ENCODE data around the gene TEDC2. TPM values are rescaled to one million over a fixed set of nuclear protein-coding genes. Genes with fewer than 3 reads are reported as not detected.
A peak's percentile ranks its signal among the peaks of the same experiment; 100 is the strongest.

Gene TEDC2
- total RNA-seq, 1 donor from 2014 or later: 32.2 TPM

- Mint-ChIP-seq H3K27me3 (peaks cover 17% of the 10 kb centered on the region), H3K4me3 (ENCODE audit: low read depth) (peak overlapping the region; percentile 66), H3K27ac (peak overlapping the region; percentile 88), H3K36me3 (ENCODE audit: insufficient read depth) (peaks cover 3% of the 10 kb centered on the region), H3K9me3 (ENCODE audit: low read depth) (no peaks in the 10 kb centered on the region), H3K4me1 (ENCODE audit: low read depth) (peaks cover 11% of the 10 kb centered on the region)
- peak; percentile 26 for DNase-seq (ENCODE audit: low spot score, unreplicated experiment)
- TF ChIP-seq CTCF (IDR thresholded peaks at IDR 0.05; ENCODE audit: unreplicated experiment): no peak
These were observed 31.7 kb upstream of the TEDC2 start for GRCh38 chr16:2428051-2428783.

GRCh38 chr16:2428784-2429033 lies 31.2 kb upstream of the TEDC2 start:
- Mint-ChIP-seq H3K4me1 (ENCODE audit: low read depth) (peaks cover 11% of the 10 kb centered on the region), H3K27ac (peak overlapping the region; percentile 88), H3K36me3 (ENCODE audit: insufficient read depth) (peaks cover 4% of the 10 kb centered on the region), H3K27me3 (peaks cover 17% of the 10 kb centered on the region), H3K9me3 (ENCODE audit: low read depth) (no peaks in the 10 kb centered on the region), H3K4me3 (ENCODE audit: low read depth) (peak overlapping the region; percentile 66)
- peak; percentile 26 for TF ChIP-seq CTCF (IDR thresholded peaks at IDR 0.05; ENCODE audit: unreplicated experiment)
- DNase-seq (ENCODE audit: low spot score, unreplicated experiment): no peak

- Mint-ChIP-seq H3K9me3 (ENCODE audit: low read depth) (no peaks in the 10 kb centered on the region), H3K4me1 (ENCODE audit: low read depth) (peaks cover 11% of the 10 kb centered on the region), H3K36me3 (ENCODE audit: insufficient read depth) (peaks cover 5% of the 10 kb centered on the region), H3K27ac (peak within 1 kb of the TSS; percentile 88), H3K4me3 (ENCODE audit: low read depth) (peak within 1 kb of the TSS; percentile 79), H3K27me3 (peaks cover 17% of the 10 kb centered on the region)
- peak; percentile 98 for DNase-seq (ENCODE audit: low spot score, unreplicated experiment)
- peak; percentile 12 for TF ChIP-seq CTCF (IDR thresholded peaks at IDR 0.05; ENCODE audit: unreplicated experiment)
These were observed 30.7 kb upstream of the TEDC2 start, which contains the start of gene CCNF for GRCh38 chr16:2429034-2429770. Gene CCNF (plus strand): TSS chr16:2429447. CDS start chr16:2429482, 35 bp downstream.

- Mint-ChIP-seq H3K27ac (peak overlapping the region; percentile 51), H3K36me3 (ENCODE audit: insufficient read depth) (peaks cover 5% of the 10 kb centered on the region), H3K4me1 (ENCODE audit: low read depth) (peaks cover 11% of the 10 kb centered on the region), H3K9me3 (ENCODE audit: low read depth) (no peaks in the 10 kb centered on the region), H3K4me3 (ENCODE audit: low read depth) (peak overlapping the region; percentile 79), H3K27me3 (peaks cover 14% of the 10 kb centered on the region)
- TF ChIP-seq CTCF (IDR thresholded peaks at IDR 0.05; ENCODE audit: unreplicated experiment): peak; percentile 5
- DNase-seq (ENCODE audit: low spot score, unreplicated experiment): no peak
These were observed 29.9 kb upstream of the TEDC2 start for GRCh38 chr16:2429771-2430663.

- Mint-ChIP-seq H3K27ac (no peak overlapping the region), H3K9me3 (ENCODE audit: low read depth) (no peaks in the 10 kb centered on the region), H3K27me3 (peaks cover 6% of the 10 kb centered on the region), H3K4me3 (ENCODE audit: low read depth) (no peak overlapping the region), H3K36me3 (ENCODE audit: insufficient read depth) (peaks cover 11% of the 10 kb centered on the region), H3K4me1 (ENCODE audit: low read depth) (peaks cover 11% of the 10 kb centered on the region)
- no peak for DNase-seq (ENCODE audit: low spot score, unreplicated experiment)
- TF ChIP-seq CTCF (IDR thresholded peaks at IDR 0.05; ENCODE audit: unreplicated experiment): no peak
These were observed 27.6 kb upstream of the TEDC2 start for GRCh38 chr16:2432286-2432685.
